SK-N-SH (cell line): ENCODE data around the gene ZDHHC19. TPM values are rescaled to one million over a fixed set of nuclear protein-coding genes. Genes with fewer than 3 reads are reported as not detected.

Experiments
- CTCF ChIA-PET: fragments of 300-600, 350-600 bp; formaldehyde crosslinking; extraction: SDS; loops from one replicate; lab custom pipeline; 2021; lab: Yijun Ruan, JAX
- POLR2A ChIA-PET: fragments of 350-600 bp; sonication (Branson Sonifier 250); formaldehyde crosslinking; extraction: SDS; loops from one replicate; lab custom pipeline; 2020; ENCODE audit warnings: antibody characterized with exemption, inconsistent platforms; lab: Yijun Ruan, JAX
- DNase-seq: peaks from one replicate; pipeline ENCODE4 v3.0.0; 2012
- H2AFZ ChIP-seq: fragments of 200-600 bp; sonication (generic); 2 replicates; pipeline ENCODE4 v1.8.1; 2016; ENCODE audit warnings: antibody characterized with exemption, mild to moderate bottlenecking, low read depth
- H3F3A ChIP-seq: fragments of 200-600 bp; sonication (generic); replicated peaks from 2 replicates; pipeline ENCODE3; 2016; ENCODE audit warnings: antibody characterized with exemption, mild to moderate bottlenecking; ENCODE audit not compliant: insufficient read depth
- H3K27ac ChIP-seq, 2 experiments: fragments of 200-500 bp in 1 of 2; fragments of 200-600 bp in 1 of 2; sonication (Bioruptor generic) in 1 of 2; sonication (generic), shearing (Covaris generic) in 1 of 2; 2 replicates each; pipeline versions ENCODE4 v1.5.1 to v1.6.1; 2014 to 2016; ENCODE audit warnings: low read depth in 2 of 2, inconsistent platforms in 1 of 2, low read length in 1 of 2, mild to moderate bottlenecking in 1 of 2, mixed read lengths in 1 of 2
- H3K27me3 ChIP-seq: fragments of 200-600 bp; sonication (generic), shearing (Covaris generic); 2 replicates; pipeline ENCODE4 v1.6.1; 2016; ENCODE audit warnings: mixed run types; ENCODE audit not compliant: insufficient read depth
- H3K36me3 ChIP-seq, 2 experiments: fragments of 200-500 bp in 1 of 2; fragments of 200-600 bp in 1 of 2; sonication (Bioruptor generic) in 1 of 2; sonication (generic) in 1 of 2; replicated peaks in 1 of 2; 2 replicates each; pipeline versions ENCODE3 to v1.5.1; 2014 to 2016; ENCODE audit warnings: low read length in 1 of 2, mild to moderate bottlenecking in 1 of 2; ENCODE audit not compliant: insufficient read depth in 2 of 2, control insufficient read depth in 1 of 2
- H3K4me1 ChIP-seq, 2 experiments: fragments of 200-500 bp in 1 of 2; fragments of 200-600 bp in 1 of 2; sonication (Bioruptor generic) in 1 of 2; sonication (generic), shearing (Covaris generic) in 1 of 2; 2 replicates each; pipeline versions ENCODE4 v1.5.1 to v1.6.1; 2014 to 2016; ENCODE audit warnings: low read depth in 1 of 2, low read length in 1 of 2, mixed run types in 1 of 2; ENCODE audit not compliant: insufficient read depth in 2 of 2, control insufficient read depth in 1 of 2
- H3K4me2 ChIP-seq: fragments of 200-600 bp; sonication (generic), shearing (Covaris generic); 2 replicates; pipeline ENCODE4 v1.6.1; 2017; ENCODE audit warnings: mixed run types
- H3K4me3 ChIP-seq, 2 experiments: fragments of 200-500 bp in 1 of 2; fragments of 200-600 bp in 1 of 2; sonication (Bioruptor generic) in 1 of 2; sonication (generic), shearing (Covaris generic) in 1 of 2; 2 replicates each; pipeline versions ENCODE4 v1.5.1 to v1.8.1; 2014 to 2016; ENCODE audit warnings: low read depth in 2 of 2, inconsistent platforms in 1 of 2, low read length in 1 of 2, mild to moderate bottlenecking in 1 of 2, mixed read lengths in 1 of 2, moderate library complexity in 1 of 2
- H3K79me2 ChIP-seq: fragments of 200-600 bp; sonication (generic); 2 replicates; pipeline ENCODE4 v1.8.1; 2017; ENCODE audit warnings: mild to moderate bottlenecking; ENCODE audit not compliant: insufficient read depth
- H3K9ac ChIP-seq: fragments of 200-600 bp; sonication (generic); 2 replicates; pipeline ENCODE4 v1.6.1; 2017; ENCODE audit warnings: mixed run types
- H3K9me2 ChIP-seq: fragments of 200-600 bp; sonication (generic); 2 replicates; pipeline ENCODE4 v1.6.1; 2017; ENCODE audit warnings: mixed run types
- H3K9me3 ChIP-seq: fragments of 200-600 bp; sonication (generic); 2 replicates; pipeline ENCODE4 v1.6.1; 2017; ENCODE audit warnings: mixed run types, mild to moderate bottlenecking, moderate library complexity
- H4K20me1 ChIP-seq: fragments of 200-600 bp; sonication (generic); 2 replicates; pipeline ENCODE4 v1.6.1; 2017; ENCODE audit warnings: mild to moderate bottlenecking, mixed run types; ENCODE audit not compliant: insufficient read depth
- CHD2 ChIP-seq: fragments of 150-350 bp; IDR thresholded peaks from 2 replicates; pipeline ENCODE4 v1.6.1; 2018; ENCODE audit warnings: low read length; ENCODE audit not compliant: partially characterized antibody
- EP300 ChIP-seq, 2 experiments: IDR thresholded peaks; 2 replicates each; pipeline versions ENCODE4 v1.4.0 to v1.6.1; 2012; ENCODE audit warnings: borderline replicate concordance in 1 of 2, low read depth in 1 of 2, low read length in 1 of 2
- EZH2phosphoT487 ChIP-seq: fragments of 200-600 bp; sonication (generic); IDR thresholded peaks from 2 replicates; pipeline ENCODE4 v1.6.1; 2017; ENCODE audit warnings: low read depth, mixed run types, mild to moderate bottlenecking, antibody characterized with exemption, moderate library complexity, borderline replicate concordance
- FOXM1 ChIP-seq: IDR thresholded peaks from 2 replicates; pipeline ENCODE4 v1.4.0; 2012; ENCODE audit warnings: low read depth, mild to moderate bottlenecking
- GABPA ChIP-seq: IDR thresholded peaks from 2 replicates; pipeline ENCODE4 v1.4.0; 2012; ENCODE audit warnings: low read depth, mild to moderate bottlenecking
- GATA2 ChIP-seq: sonication (generic); formaldehyde crosslinking; IDR thresholded peaks from 2 replicates; pipeline ENCODE4 v1.5.0; 2020; ENCODE audit warnings: mild to moderate bottlenecking, missing genetic modification reagents
- JUND ChIP-seq: IDR thresholded peaks from 2 replicates; pipeline ENCODE4 v1.4.0; 2012
- NFIC ChIP-seq: IDR thresholded peaks from 2 replicates; pipeline ENCODE4 v1.4.0; 2012; ENCODE audit warnings: borderline replicate concordance
- NRF1 ChIP-seq: IDR thresholded peaks from 2 replicates; pipeline ENCODE4 v1.6.1; 2012; ENCODE audit warnings: low read depth, mild to moderate bottlenecking, low read length
- POLR2AphosphoS5 ChIP-seq: IDR thresholded peaks from 2 replicates; pipeline ENCODE4 v1.6.1; 2012; ENCODE audit warnings: low read depth, low read length
- RAD21 ChIP-seq: IDR thresholded peaks from 2 replicates; pipeline ENCODE4 v1.6.1; 2012; ENCODE audit warnings: mild to moderate bottlenecking, low read length
- TAF1 ChIP-seq: IDR thresholded peaks from 2 replicates; pipeline ENCODE4 v1.6.1; 2012; ENCODE audit warnings: low read depth, mild to moderate bottlenecking, low read length, moderate library complexity, borderline replicate concordance
- WGBS: methylation state at CpG from one replicate; pipeline ENCODE4 v1.1.6; 2017; ENCODE audit warnings: low lambda C conversion rate; 5-methylcytosine and 5-hydroxymethylcytosine counted together
- polyA plus RNA-seq, 3 experiments: library from polyadenylated mRNA; depleted of rRNA; stranded (reverse); fragments of >200 nt; gene quantifications; 2 replicates each; pipeline ENCODE4 v1.2.3, GENCODE V29; 2012
- TF ChIP-seq, protein P1 (sequence below): IDR thresholded peaks from 2 replicates; pipeline ENCODE4 v1.4.0; 2012; ENCODE audit warnings: low read depth, borderline replicate concordance
- TF ChIP-seq, protein P2 (sequence below): fragments of 150-350 bp; IDR thresholded peaks from 2 replicates; pipeline ENCODE4 v1.6.1; 2017; ENCODE audit warnings: antibody characterized with exemption, low read length, low read depth, borderline replicate concordance
- TF ChIP-seq, protein P3 (sequence below): IDR thresholded peaks from 2 replicates; pipeline ENCODE4 v1.4.0; 2012; ENCODE audit warnings: low read depth
- TF ChIP-seq, protein P4 (sequence below): fragments of 150-350 bp; IDR thresholded peaks from 2 replicates; pipeline ENCODE4 v1.6.1; 2016; ENCODE audit warnings: mild to moderate bottlenecking, low read depth, low read length
- TF ChIP-seq, protein P5 (sequence below): IDR thresholded peaks from 2 replicates; pipeline ENCODE4; 2012
- TF ChIP-seq, protein P6 (sequence below): IDR thresholded peaks from 2 replicates; pipeline ENCODE4 v1.4.0; 2012; ENCODE audit warnings: low read depth, borderline replicate concordance

The ZDHHC19 gene
- polyA plus RNA-seq, 1 of the 3 experiments (the other 2 are of a cell fraction) = not detected

DNA sequence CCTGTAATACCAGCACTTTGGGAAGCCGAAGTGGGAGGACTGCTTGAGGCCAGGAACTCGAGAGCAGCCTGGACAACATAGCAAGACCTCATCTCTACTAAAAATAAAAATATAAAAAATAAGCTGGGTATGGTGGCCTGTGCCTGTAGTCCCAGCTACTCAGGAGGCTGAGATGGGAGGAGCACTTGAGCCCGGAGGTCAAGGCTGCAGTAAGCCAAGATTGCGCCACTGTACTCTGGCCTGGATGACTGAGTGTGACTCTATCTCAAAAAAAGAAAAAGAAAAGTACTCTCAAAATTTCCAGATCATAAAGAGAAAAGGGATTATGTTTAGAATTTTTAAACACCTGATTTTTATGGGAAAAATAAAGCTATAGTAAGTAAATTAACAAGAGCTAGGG, 29.2 kb upstream of the ZDHHC19 start:
- TF ChIP-seq, protein P1, sequence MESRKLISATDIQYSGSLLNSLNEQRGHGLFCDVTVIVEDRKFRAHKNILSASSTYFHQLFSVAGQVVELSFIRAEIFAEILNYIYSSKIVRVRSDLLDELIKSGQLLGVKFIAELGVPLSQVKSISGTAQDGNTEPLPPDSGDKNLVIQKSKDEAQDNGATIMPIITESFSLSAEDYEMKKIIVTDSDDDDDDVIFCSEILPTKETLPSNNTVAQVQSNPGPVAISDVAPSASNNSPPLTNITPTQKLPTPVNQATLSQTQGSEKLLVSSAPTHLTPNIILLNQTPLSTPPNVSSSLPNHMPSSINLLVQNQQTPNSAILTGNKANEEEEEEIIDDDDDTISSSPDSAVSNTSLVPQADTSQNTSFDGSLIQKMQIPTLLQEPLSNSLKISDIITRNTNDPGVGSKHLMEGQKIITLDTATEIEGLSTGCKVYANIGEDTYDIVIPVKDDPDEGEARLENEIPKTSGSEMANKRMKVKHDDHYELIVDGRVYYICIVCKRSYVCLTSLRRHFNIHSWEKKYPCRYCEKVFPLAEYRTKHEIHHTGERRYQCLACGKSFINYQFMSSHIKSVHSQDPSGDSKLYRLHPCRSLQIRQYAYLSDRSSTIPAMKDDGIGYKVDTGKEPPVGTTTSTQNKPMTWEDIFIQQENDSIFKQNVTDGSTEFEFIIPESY = no peak
- TF ChIP-seq EP300 (IDR thresholded peaks at IDR 0.05; ENCODE audit: borderline replicate concordance in 1 of 2, low read depth in 1 of 2, low read length in 1 of 2) (no peak), NRF1 (no peak), EZH2phosphoT487 (no peak), FOXM1 (no peak), POLR2AphosphoS5 (no peak)
- TF ChIP-seq, protein P2, sequence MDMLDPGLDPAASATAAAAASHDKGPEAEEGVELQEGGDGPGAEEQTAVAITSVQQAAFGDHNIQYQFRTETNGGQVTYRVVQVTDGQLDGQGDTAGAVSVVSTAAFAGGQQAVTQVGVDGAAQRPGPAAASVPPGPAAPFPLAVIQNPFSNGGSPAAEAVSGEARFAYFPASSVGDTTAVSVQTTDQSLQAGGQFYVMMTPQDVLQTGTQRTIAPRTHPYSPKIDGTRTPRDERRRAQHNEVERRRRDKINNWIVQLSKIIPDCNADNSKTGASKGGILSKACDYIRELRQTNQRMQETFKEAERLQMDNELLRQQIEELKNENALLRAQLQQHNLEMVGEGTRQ = no peak
- TF ChIP-seq, protein P3, sequence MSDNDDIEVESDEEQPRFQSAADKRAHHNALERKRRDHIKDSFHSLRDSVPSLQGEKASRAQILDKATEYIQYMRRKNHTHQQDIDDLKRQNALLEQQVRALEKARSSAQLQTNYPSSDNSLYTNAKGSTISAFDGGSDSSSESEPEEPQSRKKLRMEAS = no peak
- TF ChIP-seq, protein P4, sequence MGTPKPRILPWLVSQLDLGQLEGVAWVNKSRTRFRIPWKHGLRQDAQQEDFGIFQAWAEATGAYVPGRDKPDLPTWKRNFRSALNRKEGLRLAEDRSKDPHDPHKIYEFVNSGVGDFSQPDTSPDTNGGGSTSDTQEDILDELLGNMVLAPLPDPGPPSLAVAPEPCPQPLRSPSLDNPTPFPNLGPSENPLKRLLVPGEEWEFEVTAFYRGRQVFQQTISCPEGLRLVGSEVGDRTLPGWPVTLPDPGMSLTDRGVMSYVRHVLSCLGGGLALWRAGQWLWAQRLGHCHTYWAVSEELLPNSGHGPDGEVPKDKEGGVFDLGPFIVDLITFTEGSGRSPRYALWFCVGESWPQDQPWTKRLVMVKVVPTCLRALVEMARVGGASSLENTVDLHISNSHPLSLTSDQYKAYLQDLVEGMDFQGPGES = no peak

DNA sequence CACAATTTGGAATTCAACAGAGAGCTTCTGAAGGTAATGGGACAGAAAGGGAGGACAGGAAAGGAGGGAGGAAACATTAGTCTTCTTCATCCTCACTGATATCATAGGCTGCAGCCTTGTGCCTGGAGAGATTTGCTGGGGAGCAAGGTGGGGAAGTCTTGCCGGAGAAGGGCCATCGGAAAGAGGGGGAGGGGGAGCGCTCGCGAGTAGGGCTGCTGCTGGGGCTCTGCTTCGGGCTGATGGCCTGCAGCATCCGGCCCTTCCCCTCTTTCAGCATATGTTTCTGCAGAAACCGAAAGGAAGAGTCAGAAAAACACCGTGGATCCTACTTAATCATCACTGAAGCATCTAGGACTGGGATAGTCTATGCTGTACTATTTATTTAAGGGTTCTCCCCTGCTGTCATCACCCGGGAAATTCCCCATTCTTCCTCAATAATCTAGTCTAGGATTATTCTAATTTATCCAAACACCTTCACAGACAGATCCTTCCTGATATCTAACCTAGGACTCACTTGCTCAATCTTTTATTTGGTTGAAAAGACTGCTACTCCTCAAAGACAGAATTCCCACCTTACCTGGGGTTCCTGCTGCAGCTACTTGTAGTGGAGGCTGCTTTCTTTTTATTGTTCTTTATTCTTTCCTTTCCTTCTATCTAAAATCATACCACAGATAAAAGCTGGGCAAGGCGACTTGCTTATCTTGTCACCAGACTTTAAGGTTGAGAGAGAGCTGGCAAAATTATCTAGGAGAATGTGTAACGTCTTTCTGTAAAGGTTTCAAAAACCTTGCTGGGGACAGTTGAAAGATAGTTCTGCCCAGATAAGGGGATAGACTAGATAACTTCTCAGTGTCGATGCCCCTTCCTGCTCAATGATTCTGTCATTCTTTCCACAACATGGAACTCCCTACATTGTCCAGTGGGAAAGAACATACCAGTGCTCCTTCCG, 27.7 kb upstream of the ZDHHC19 start:
- peaks cover 12% of the 10 kb centered on the region for H3F3A ChIP-seq
- H4K20me1 ChIP-seq = no peaks in the 10 kb centered on the region
- 80% methylated on average over 14 of the region's 14 CpGs for WGBS
- CTCF ChIA-PET = no interaction called here
- H3K79me2 ChIP-seq = no peaks in the 10 kb centered on the region
- no peak overlapping the region for H2AFZ ChIP-seq
- no peak overlapping the region for H3K4me2 ChIP-seq
- H3K4me1 ChIP-seq = no peaks in the 10 kb centered on the region
- no peaks in the 10 kb centered on the region for H3K27me3 ChIP-seq
- POLR2A ChIA-PET = no interaction called here
- H3K4me3 ChIP-seq = no peak overlapping the region
- no peak overlapping the region for H3K27ac ChIP-seq
- peaks cover 40 to 51% of the 10 kb centered on the region in 2 experiments for H3K36me3 ChIP-seq
- DNase-seq = no peak
- no peaks in the 10 kb centered on the region for H3K9me2 ChIP-seq
- H3K9ac ChIP-seq = no peak overlapping the region
- H3K9me3 ChIP-seq = no peaks in the 10 kb centered on the region
- TF ChIP-seq, protein P5, sequence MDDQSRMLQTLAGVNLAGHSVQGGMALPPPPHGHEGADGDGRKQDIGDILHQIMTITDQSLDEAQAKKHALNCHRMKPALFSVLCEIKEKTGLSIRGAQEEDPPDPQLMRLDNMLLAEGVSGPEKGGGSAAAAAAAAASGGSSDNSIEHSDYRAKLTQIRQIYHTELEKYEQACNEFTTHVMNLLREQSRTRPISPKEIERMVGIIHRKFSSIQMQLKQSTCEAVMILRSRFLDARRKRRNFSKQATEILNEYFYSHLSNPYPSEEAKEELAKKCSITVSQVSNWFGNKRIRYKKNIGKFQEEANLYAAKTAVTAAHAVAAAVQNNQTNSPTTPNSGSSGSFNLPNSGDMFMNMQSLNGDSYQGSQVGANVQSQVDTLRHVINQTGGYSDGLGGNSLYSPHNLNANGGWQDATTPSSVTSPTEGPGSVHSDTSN = no peak
- TF ChIP-seq, protein P2 = no peak
- TF ChIP-seq CHD2 (no peak), JUND (no peak), NFIC (no peak), TAF1 (no peak), EP300 (IDR thresholded peaks at IDR 0.05; ENCODE audit: borderline replicate concordance in 1 of 2, low read depth in 1 of 2, low read length in 1 of 2) (no peak), GATA2 (no peak), RAD21 (no peak), NRF1 (no peak), GABPA (no peak)
- TF ChIP-seq, protein P6, sequence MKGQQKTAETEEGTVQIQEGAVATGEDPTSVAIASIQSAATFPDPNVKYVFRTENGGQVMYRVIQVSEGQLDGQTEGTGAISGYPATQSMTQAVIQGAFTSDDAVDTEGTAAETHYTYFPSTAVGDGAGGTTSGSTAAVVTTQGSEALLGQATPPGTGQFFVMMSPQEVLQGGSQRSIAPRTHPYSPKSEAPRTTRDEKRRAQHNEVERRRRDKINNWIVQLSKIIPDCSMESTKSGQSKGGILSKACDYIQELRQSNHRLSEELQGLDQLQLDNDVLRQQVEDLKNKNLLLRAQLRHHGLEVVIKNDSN = no peak

More for the DNA sequence above, 29.2 kb upstream of the ZDHHC19 start:
- ChIA-PET CTCF (interaction anchor here (1.3 to 1.8 kb wide), 2 partner anchors 13 to 15 kb away, joined by 3 to 4 read pairs; no protein-coding TSS in a partner anchor), POLR2A (no interaction called here)
- no peak overlapping the region for H3K4me2 ChIP-seq
- H2AFZ ChIP-seq = no peak overlapping the region
- H3K4me1 ChIP-seq = no peaks in the 10 kb centered on the region
- no peak overlapping the region for H3K9ac ChIP-seq
- no peaks in the 10 kb centered on the region for H3K9me2 ChIP-seq
- no peak overlapping the region for H3K4me3 ChIP-seq
- H3F3A ChIP-seq = peaks cover 9% of the 10 kb centered on the region
- DNase-seq = no peak
- H3K36me3 ChIP-seq = peaks cover 44 to 51% of the 10 kb centered on the region in 2 experiments
- no peaks in the 10 kb centered on the region for H3K79me2 ChIP-seq
- no peaks in the 10 kb centered on the region for H3K27me3 ChIP-seq
- WGBS = 97% methylated on average over 4 of the region's 4 CpGs
- H3K9me3 ChIP-seq = no peaks in the 10 kb centered on the region
- H3K27ac ChIP-seq = no peak overlapping the region
- H4K20me1 ChIP-seq = no peaks in the 10 kb centered on the region
